Uterus (tissue), 4 donors: ENCODE data around the gene RAET1E. TPM values are rescaled to one million over a fixed set of nuclear protein-coding genes. Genes with fewer than 3 reads are reported as not detected.
A peak's percentile ranks its signal among the peaks of the same experiment; 100 is the strongest.

Experiments
- DNase-seq, 2 donors: peaks; one replicate each; pipeline ENCODE4 v3.0.0-alpha.2; 2019 to 2020
- H3K27ac ChIP-seq, 2 donors: fragments of 200-600 bp; sonication (generic); 1 replicate in 1 of 2; 2 replicates in 1 of 2; pipeline ENCODE4 v1.5.1; 2016 to 2018
- H3K27me3 ChIP-seq, 2 donors: fragments of 200-600 bp; sonication (generic); one replicate each; pipeline ENCODE4 v1.5.1; 2018 to 2019; ENCODE audit warnings: control low read depth in 1 of 2
- H3K36me3 ChIP-seq, 2 donors: fragments of 200-600 bp; sonication (generic); one replicate each; pipeline ENCODE4 v1.5.1; 2019; ENCODE audit warnings: control low read depth in 1 of 2
- H3K4me1 ChIP-seq, 2 donors: fragments of 200-600 bp; sonication (generic); one replicate each; pipeline ENCODE4 v1.5.1; 2018 to 2019; ENCODE audit warnings: control low read depth in 1 of 2
- H3K4me3 ChIP-seq, 2 donors: fragments of 200-600 bp; sonication (generic); 1 replicate in 1 of 2; 2 replicates in 1 of 2; pipeline ENCODE4 v1.5.1; 2018 to 2019; ENCODE audit warnings: mild to moderate bottlenecking in 1 of 2
- H3K9me3 ChIP-seq, 2 donors: fragments of 200-600 bp; sonication (generic); one replicate each; pipeline ENCODE4 v1.5.1; 2019; ENCODE audit warnings: control low read depth in 1 of 2
- POLR2A ChIP-seq, 2 donors: fragments of 450-650 bp; IDR thresholded peaks; one replicate each; pipeline ENCODE4 v1.6.1; 2016; ENCODE audit warnings: antibody characterized with exemption in 2 of 2, mild to moderate bottlenecking in 1 of 2, moderate library complexity in 1 of 2
- intact Hi-C: fragments of 100-400 bp; cut with DNase I; formaldehyde crosslinking; loops from one replicate; pipeline ENCODE4 v1.15.1; 2023; ENCODE audit warnings: low total_unique reads
- total RNA-seq, 4 donors: library from RNA; depleted of rRNA in 3 of 4; stranded (reverse); fragments of >200 nt in 3 of 4; gene quantifications; one replicate each; pipeline versions ENCODE4 v1.1.0 to v1.2.4, GENCODE V29; 2014 to 2023
- TF ChIP-seq, protein P1 (sequence below), 4 experiments: fragments of 200-600 bp in 2 of 4; fragments of 450-650 bp in 2 of 4; sonication (generic) in 2 of 4; IDR thresholded peaks; one replicate each; pipeline ENCODE4 v1.5.1; 2016 to 2019; ENCODE audit warnings: antibody characterized with exemption in 4 of 4, mild to moderate bottlenecking in 2 of 4, moderate library complexity in 1 of 4
- donor health status: DM: yes; HTN: yes; CAD: no.

The RAET1E gene
- total RNA-seq, 4 donors from 2014 or later: 0.55 TPM; not detected in 3

DNA sequence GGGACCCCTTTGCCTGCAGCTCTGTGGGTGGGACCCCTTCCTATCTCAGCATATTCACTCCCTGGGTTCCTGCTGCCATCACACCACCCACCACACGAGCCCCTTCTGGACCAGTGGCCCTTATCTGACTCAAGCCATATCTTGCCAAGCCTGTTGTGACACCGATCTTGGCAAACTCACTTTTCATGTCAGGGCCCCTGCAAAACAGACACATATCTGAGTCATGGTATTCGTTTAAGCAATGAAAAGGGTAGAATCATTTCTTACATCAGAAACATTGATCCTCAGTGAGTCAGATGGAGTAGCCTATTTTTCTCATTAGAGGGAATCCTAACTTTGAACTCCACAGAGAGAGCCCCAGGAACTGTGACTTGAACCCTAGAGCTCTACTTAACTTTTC, 10.6 kb downstream of the RAET1E start:
- no peak overlapping the region for H3K27ac ChIP-seq
- TF ChIP-seq, protein P1, sequence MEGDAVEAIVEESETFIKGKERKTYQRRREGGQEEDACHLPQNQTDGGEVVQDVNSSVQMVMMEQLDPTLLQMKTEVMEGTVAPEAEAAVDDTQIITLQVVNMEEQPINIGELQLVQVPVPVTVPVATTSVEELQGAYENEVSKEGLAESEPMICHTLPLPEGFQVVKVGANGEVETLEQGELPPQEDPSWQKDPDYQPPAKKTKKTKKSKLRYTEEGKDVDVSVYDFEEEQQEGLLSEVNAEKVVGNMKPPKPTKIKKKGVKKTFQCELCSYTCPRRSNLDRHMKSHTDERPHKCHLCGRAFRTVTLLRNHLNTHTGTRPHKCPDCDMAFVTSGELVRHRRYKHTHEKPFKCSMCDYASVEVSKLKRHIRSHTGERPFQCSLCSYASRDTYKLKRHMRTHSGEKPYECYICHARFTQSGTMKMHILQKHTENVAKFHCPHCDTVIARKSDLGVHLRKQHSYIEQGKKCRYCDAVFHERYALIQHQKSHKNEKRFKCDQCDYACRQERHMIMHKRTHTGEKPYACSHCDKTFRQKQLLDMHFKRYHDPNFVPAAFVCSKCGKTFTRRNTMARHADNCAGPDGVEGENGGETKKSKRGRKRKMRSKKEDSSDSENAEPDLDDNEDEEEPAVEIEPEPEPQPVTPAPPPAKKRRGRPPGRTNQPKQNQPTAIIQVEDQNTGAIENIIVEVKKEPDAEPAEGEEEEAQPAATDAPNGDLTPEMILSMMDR (IDR thresholded peaks at IDR 0.05): no peak
- TF ChIP-seq POLR2A (IDR thresholded peaks at IDR 0.05): no peak
- H3K27me3 ChIP-seq: no peaks in the 10 kb centered on the region
- H3K9me3 ChIP-seq: no peaks in the 10 kb centered on the region
- H3K36me3 ChIP-seq: no peaks in the 10 kb centered on the region
- no peak for DNase-seq
- no peaks in the 10 kb centered on the region for H3K4me1 ChIP-seq
- H3K4me3 ChIP-seq: no peak overlapping the region
- intact Hi-C loops: no loop called here

DNA sequence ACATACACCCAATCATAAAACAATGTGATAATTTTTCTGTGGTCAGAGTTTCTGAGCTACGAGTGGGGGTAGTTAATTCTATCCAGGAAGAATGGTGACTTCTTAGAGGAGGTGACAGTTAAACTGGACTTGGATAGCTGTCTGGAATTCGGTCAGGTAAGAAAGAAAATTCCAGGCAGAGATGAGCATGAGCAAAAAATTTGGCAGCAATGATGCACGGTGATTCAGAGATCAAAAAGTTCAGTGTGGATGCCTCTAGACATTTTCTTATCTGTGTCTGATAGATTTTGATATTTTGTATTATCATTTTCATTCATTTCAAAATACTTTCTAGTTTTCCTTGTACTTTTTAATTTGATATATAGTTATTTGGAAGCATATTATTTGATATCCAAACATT, 12.0 kb downstream of the RAET1E start:
- no peaks in the 10 kb centered on the region for H3K9me3 ChIP-seq
- no peaks in the 10 kb centered on the region for H3K36me3 ChIP-seq
- no peak overlapping the region for H3K4me3 ChIP-seq
- H3K27ac ChIP-seq: no peak overlapping the region
- TF ChIP-seq, protein P1 (IDR thresholded peaks at IDR 0.05): no peak
- no peak for TF ChIP-seq POLR2A (IDR thresholded peaks at IDR 0.05)
- no peak for DNase-seq
- no peaks in the 10 kb centered on the region for H3K4me1 ChIP-seq
- no peaks in the 10 kb centered on the region for H3K27me3 ChIP-seq
- intact Hi-C loops: no loop called here

DNA sequence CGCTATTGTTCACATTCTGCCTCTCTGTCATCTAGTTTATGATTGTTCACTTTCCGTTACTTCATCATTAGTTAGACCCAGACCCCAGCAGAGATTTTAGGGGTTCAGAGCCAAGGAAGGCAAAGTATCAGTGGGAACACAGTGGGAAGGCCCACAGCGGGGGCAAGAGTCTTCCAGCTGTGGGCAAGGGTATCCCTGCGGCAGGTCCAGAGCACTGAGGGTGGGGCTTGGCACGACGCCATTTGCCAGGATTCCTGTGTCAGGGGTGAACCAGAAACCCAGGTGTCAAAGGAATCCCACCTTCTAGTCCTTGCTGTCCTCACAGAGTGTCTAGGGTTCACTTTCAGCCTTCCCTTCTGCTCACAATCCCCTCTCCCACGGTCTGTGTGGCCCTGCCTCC, 13.3 kb downstream of the RAET1E start:
- intact Hi-C loops: no loop called here
- Histone ChIP-seq H3K36me3 (no peaks in the 10 kb centered on the region), H3K27ac (no peak overlapping the region), H3K4me3 (no peak overlapping the region), H3K27me3 (no peaks in the 10 kb centered on the region), H3K9me3 (no peaks in the 10 kb centered on the region), H3K4me1 (no peaks in the 10 kb centered on the region)
- no peak for DNase-seq
- TF ChIP-seq, protein P1 (IDR thresholded peaks at IDR 0.05): no peak
- TF ChIP-seq POLR2A (IDR thresholded peaks at IDR 0.05): no peak

DNA sequence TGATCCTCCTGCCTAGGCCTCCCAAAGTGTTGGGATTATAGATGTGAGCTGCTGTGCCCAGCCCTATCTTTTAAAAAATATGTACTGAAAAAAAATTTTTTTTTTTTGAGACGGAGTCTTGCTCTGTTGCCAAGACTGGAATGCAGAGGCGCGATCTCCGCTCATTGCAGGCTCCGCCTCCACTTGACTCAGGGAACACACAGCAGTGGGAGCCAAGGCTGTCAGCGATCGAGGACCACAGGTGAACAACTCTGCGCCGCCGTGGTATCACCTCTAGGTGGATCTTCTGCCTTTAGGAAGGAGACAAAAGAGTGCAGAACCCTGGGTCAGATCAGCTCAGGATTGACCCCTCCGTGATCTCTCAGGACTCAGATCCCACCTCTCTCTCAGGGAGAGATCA, 13.7 kb downstream of the RAET1E start:
- intact Hi-C loops: no loop called here
- TF ChIP-seq, protein P1 (IDR thresholded peaks at IDR 0.05): no peak
- Histone ChIP-seq H3K4me3 (no peak overlapping the region), H3K27me3 (no peaks in the 10 kb centered on the region), H3K4me1 (no peaks in the 10 kb centered on the region), H3K27ac (no peak overlapping the region), H3K9me3 (no peaks in the 10 kb centered on the region), H3K36me3 (no peaks in the 10 kb centered on the region)
- DNase-seq: peak in 1 of 2 donors; percentile 36

DNA sequence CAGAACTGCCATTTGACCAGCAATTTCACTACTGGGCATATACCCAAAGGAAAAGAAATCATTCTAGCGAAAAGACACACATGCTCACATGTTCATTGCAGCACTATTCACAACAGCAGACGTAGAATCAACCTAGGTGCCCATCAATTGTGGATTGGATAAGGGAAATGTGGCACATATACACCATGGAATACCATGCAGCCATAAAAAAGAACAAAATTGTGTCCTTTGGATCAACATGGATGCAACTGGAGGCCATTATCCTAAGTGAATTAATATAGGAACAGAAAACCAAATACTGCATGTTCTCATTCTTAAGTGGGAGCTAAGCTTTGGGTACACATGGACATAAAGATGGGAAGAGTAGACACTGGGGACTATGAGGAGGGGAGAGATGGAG, 16.1 kb downstream of the RAET1E start:
- no peaks in the 10 kb centered on the region for H3K4me1 ChIP-seq
- no peak overlapping the region for H3K4me3 ChIP-seq
- DNase-seq: no peak
- no peak for TF ChIP-seq POLR2A (IDR thresholded peaks at IDR 0.05)
- TF ChIP-seq, protein P1 (IDR thresholded peaks at IDR 0.05): no peak
- no peaks in the 10 kb centered on the region for H3K36me3 ChIP-seq
- intact Hi-C loops: no loop called here
- no peaks in the 10 kb centered on the region for H3K27me3 ChIP-seq
- H3K27ac ChIP-seq: no peak overlapping the region
- H3K9me3 ChIP-seq: no peaks in the 10 kb centered on the region
